HG02759 (cell line): ENCODE measurements around the gene AACS.
A peak's percentile ranks its signal among the peaks of the same experiment; 100 is the strongest.
"Not testable (repeated sequence)": the region's sequence is repeated elsewhere in the genome, so short reads cannot be mapped to it uniquely, and the experiment has no call there.

ENCODE experiments used
- ATAC-seq: cut with Tn5 transposase; IDR thresholded peaks from one replicate; pipeline ENCODE4 v1.9.1; 2021; ENCODE audit warnings: mild to moderate bottlenecking, moderate library complexity; ENCODE audit not compliant: unreplicated experiment

Gene AACS

GRCh38 chr12:125090437-125090836 is 25.2 kb downstream of the AACS start:
- ATAC-seq = no peak

- ATAC-seq = no peak
These were observed 26.2 kb downstream of the AACS start for GRCh38 chr12:125091401-125091800.

GRCh38 chr12:125092108-125092871 is 27.1 kb downstream of the AACS start:
- no peak for ATAC-seq

GRCh38 chr12:125092872-125093680 is 27.8 kb downstream of the AACS start:
- no peak for ATAC-seq

- ATAC-seq = no peak
These were observed 28.6 kb downstream of the AACS start for GRCh38 chr12:125093681-125094330.

- ATAC-seq = no peak
These were observed 31.7 kb downstream of the AACS start for GRCh38 chr12:125096894-125097293.

GRCh38 chr12:125097427-125097826 is 32.2 kb downstream of the AACS start:
- ATAC-seq = no peak

- ATAC-seq = no peak
These were observed 33.6 kb downstream of the AACS start for GRCh38 chr12:125098676-125099408.

- ATAC-seq = no peak
These were observed 34.2 kb downstream of the AACS start for GRCh38 chr12:125099409-125099782.

GRCh38 chr12:125100551-125101434 is 35.6 kb downstream of the AACS start:
- no peak for ATAC-seq

- ATAC-seq = no peak
These were observed 39.7 kb downstream of the AACS start for GRCh38 chr12:125104982-125105381.

GRCh38 chr12:125105600-125105999 is 40.4 kb downstream of the AACS start:
- no peak for ATAC-seq

- ATAC-seq = no peak
These were observed 45.6 kb downstream of the AACS start for GRCh38 chr12:125110641-125111360.

- ATAC-seq = no peak
These were observed 46.2 kb downstream of the AACS start for GRCh38 chr12:125111403-125111802.

- ATAC-seq = not testable (repeated sequence)
These were observed 47.4 kb downstream of the AACS start for GRCh38 chr12:125112614-125113013.

- no peak for ATAC-seq
These were observed 48.0 kb downstream of the AACS start for GRCh38 chr12:125113263-125113662.

- no peak for ATAC-seq
These were observed 48.6 kb downstream of the AACS start for GRCh38 chr12:125113789-125114188.

- peak; percentile 67 for ATAC-seq
These were observed 49.3 kb downstream of the AACS start for GRCh38 chr12:125114365-125115141.

- no peak for ATAC-seq
These were observed 55.3 kb downstream of the AACS start for GRCh38 chr12:125120566-125120965.
